Measurements from ENCODE around the gene CALHM5.
A peak's percentile ranks its signal among the peaks of the same experiment; 100 is the strongest.

Gene CALHM5

DNA sequence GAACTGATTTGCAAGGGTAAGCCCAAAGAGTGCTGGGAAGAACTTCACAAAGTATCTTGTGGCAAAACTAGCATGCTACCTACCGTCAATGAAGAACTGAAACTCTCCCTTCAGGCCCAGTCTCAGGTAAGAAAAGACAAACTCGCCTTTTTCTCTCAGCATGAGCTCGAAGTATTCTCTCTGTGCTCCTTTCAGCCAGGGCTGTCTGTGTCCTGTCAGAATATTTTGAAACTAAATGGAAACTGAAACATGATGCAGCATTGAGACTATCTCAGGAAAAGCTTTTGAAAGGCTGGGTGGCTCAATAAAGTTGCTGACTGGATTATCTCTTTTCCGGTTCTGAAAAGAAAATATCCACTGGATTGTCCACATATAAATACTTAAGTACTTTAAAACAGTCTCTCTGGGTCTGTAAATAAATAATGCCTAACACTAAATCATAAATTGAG, 696 bp downstream of the CALHM5 start:
- no peak for DNase-seq

DNA sequence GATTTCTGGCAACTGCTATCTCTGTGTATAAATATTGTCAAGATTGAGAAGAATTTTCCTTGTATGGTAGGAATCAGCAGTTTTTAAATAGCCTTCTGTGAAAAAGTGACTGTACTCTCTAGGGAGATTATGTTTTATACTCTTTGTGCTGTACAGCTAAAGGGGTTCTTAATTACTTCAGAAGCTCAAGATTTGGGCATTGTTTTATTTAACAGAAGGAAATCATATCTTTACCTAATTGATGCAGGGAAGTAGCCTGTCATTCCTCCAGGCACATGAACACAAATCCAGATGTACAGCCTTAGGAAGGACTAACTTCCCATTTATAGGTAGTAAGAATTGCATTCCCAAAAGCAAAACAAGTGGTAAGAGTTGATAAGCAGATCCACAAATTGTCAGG, 1.3 kb downstream of the CALHM5 start:
- DNase-seq, result no peak

GRCh38 chr6:116513224-116513875, 1.9 kb downstream of the CALHM5 start:
- DNase-seq, result no peak

GRCh38 chr6:116514111-116514510, 2.7 kb downstream of the CALHM5 start:
- DNase-seq, result no peak

DNA sequence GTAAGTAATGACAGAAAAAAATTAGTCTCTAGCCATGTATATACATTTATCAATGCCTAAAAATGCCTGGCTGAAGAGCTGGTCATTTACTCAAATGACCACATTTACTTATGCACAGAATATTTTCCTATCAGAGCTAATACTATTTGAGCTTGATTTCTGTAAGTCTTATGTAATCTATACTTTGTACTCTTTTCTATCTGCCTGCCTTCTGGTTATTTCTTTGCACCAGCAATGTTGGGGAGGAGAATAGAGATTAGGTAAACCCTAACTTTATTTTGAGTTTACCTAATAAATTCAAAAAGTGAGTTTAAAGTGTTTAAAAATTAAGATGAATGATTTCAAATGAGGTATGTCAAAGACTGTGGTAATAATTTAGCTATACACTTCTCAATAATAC, 3.7 kb downstream of the CALHM5 start:
- DNase-seq, result no peak

DNA sequence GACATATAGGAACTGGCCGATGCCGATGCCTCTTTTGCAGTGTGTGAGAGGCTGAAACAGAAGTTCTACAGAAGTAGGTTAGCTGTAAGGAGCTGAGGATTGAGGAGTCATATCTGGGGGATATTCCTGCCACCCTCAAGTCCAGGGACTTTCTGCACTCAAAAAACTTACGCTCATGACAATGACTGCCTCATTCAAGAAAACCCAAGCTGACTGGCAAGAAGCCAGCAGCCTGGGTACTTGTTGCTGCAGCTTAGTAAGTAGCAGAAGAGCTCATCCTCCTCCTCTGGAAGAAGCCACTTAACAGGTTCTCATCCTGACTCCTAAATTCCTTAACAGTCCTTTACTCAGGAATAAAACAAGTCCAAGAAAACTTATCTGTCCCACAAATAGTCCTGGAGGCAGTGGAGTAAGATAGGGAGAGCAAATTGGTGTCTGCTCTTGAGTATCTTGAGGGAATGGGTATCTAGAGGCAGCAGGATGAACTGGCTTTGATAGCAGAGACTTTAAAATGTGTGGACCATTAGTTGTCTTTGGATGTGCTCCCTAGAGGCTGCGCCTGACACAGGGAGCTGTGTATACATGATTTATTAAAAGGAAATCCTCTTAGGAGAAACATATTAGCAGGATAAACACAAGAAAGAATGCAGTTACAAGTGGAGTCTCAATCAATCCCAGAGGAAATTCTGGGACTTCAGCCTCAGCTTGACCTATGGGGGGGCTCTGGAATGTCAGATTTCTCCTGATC, 7.4 kb downstream of the CALHM5 start:
- no peak for DNase-seq

- no peak for DNase-seq
Observed at GRCh38 chr6:116522896-116523295, 11.5 kb downstream of the CALHM5 start.

- DNase-seq, result no peak
Observed at GRCh38 chr6:116524236-116524635, 12.8 kb downstream of the CALHM5 start.

- no peak for DNase-seq
Observed at GRCh38 chr6:116528133-116528532, 16.7 kb downstream of the CALHM5 start.

DNA sequence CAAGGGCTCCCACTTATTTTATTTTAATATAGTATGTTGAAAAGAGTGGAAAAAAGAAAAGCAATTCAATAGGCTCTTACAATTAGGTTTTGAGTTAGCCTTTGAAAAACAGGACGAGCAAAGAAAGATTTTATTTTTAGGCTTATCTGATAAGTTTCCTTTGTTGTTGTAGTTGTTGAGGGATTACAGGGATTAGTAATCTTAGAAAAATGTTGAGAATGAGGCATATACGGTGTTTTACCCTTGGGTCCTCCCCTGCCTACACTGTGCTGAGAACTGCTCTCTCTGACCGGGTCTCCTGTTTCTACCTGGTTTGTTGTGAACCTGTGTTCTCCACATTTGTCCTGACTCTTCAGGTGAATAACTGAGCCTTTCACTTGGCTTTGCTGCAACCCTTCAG, 17.3 kb downstream of the CALHM5 start:
- no peak for DNase-seq

- DNase-seq, result no peak
Observed at GRCh38 chr6:116529466-116530290, 18.2 kb downstream of the CALHM5 start.

DNA sequence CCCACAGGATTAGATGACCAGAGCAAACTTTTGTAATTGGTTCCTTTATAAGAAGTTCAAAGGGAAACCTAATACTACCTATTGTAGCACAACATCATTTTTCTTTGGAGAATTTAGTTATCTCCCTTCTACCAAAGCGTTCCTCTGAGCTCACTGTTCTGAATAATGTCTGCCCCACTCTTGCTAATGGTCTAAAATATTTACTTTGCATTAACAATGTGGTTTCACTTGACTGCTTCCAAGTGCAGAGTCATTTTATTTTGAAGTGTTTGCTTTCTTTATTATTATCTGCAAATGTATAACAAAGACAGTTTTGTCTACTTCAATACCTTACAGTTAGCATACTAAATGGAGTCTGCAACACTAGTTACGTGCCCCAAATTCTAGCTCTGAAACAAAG, 19.0 kb downstream of the CALHM5 start:
- no peak for DNase-seq

DNA sequence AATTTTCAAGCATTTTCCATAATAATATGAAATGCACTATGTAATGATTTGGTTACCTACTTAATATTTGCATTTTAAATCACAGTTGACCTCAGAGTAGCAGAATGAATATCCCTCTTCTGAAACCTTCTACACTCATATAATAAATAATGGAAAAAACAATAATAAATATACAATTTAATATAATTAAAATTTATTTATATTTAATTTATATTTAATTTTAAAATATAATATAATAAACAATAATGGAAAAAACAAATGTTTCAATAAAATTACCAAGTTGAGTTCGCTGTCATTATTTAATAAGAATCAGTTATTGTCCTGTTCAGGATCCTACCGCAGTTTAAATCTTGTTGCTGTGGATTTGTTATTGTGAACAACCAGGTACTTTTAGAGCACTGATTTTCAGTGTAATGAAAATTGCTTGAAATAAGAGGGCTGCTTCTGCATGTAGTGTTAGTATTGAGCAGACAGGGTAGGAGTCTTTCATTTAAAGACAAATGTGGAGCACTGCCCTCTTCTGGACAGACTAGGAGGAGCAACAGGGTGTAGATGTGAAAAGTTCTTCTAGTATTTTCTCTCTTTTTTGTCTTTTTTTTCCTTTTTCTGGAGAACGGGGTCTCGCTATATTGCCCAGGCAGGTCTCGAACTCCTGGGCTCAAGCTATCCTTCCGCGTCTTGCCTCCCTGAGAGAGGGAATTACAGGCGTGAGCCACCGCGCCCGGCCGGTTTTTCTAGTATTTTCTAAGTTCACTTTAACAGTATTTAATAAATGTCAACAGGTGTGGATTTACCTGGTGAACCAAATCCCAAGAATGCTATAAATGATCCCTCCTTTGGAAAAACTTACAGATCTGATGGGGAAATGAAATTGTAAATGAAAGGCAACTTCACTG, 20.5 kb downstream of the CALHM5 start:
- DNase-seq, result peak; percentile 70

GRCh38 chr6:116533233-116533957, 22.0 kb downstream of the CALHM5 start:
- no peak for DNase-seq

DNA sequence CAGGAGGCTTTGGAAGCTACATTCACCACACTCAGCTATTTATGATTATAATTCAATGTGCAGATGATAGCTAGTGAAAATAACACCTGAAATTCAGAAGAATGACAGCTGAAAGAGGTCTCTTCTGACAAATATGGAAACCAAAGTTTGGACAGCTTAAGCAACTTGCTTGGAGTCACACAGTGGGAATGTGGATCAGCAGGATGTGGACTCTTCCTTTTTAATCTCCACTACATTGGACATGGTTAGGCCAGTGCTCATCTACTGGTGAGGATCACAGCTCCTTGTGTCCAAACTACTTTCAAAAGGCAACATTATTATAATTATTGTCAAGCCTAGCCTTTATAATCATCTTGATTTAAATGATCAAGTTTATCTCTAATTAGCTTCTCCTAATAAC, 23.7 kb downstream of the CALHM5 start:
- no peak for DNase-seq

DNA sequence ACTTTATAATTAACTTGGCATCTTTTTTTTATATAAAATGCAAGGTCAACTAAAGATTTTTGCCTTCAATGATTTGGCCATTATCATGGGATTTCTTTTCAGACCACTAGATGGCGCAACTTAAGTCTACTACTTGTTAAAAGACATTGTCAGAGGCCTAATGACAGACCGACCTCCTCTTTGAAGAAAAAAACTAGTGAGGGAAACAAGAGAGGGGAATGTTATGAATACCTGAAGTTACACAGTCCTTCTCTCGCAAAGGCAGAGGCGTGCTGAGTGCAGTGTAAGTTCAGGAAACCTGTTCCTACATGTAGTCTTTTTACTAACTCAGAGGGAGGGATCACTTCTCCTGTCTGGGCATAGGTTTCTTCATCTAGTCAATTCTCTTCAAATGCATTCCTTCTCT, 24.8 kb downstream of the CALHM5 start:
- no peak for DNase-seq

GRCh38 chr6:116542426-116542825, 31.0 kb downstream of the CALHM5 start:
- DNase-seq, result no peak

DNA sequence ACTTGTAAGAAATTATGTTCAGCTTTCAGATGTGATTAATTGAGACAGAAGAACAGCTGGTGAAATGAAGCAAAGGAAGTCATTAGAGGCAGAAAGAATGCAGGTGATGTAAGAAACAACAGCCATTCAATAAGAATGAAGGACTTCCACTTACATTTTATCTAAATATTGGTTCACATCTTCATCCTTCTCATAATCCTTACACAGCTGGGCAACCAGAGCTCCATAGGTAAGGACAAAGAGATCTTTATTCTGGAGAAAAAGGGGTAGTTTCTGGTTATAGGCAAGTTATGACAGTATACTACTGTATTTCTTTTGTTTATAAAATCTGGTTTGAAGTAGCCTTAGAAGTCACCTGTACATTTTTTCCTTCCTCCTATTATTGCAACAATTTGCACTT, 31.7 kb downstream of the CALHM5 start:
- no peak for DNase-seq

DNA sequence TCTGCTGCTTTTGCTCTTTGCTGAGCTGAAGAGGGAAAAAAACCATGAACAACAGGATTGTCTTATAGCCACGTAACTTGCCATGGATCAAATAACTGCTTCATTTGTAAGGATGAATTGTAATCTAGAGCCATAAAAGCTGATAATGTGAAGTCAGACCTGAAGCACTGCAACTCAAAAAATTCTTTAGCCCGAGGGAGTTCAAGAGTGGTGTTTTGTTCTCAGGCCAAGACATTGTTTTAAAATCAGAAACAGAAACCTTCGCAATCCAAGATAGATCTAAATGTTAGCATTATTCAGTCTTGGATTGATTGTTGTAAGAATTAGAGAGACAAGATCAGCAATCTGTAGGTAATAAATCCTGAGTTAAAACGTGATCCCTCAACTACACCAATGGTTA, 34.2 kb downstream of the CALHM5 start, which contains the start of gene TRAPPC3L:
Gene TRAPPC3L, minus strand, starts transcription at position 34 of the 400 bp plus-strand sequence. CDS start 170 bp downstream, outside the sequence.
- no peak for DNase-seq

- DNase-seq, result no peak
Observed at GRCh38 chr6:116547358-116547757, 35.9 kb downstream of the CALHM5 start.

GRCh38 chr6:116550796-116551195, 39.4 kb downstream of the CALHM5 start:
- no peak for DNase-seq

DNA sequence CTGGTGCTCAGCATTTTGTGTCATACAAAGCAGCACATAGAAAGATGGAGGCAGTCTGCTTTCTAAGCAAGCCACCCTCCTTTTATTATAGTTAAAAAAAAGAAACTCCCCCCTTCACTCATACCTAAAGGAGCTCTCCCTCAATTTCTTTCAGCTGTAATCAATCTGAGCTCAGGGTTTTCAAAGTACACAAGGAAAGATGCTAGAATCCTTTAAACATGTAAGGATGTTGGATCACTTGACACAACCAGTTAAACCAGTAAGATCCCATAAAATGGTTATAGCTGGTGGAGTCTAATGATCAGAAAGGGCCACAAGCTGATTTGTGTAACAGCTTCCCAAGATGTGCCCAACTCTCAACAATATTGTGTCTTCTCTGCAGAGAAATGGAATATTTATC, 42.0 kb downstream of the CALHM5 start, which contains the start of gene CALHM4:
Gene CALHM4, plus strand, starts transcription at position 301 of the 400 bp plus-strand sequence. Its CDS starts 43 bp downstream, at position 344.
- no peak for DNase-seq
